Gastrocnemius medialis (tissue), 4 donors: Measurements from ENCODE around the gene PDSS2. TPM values are rescaled to one million over a fixed set of nuclear protein-coding genes. Genes with fewer than 3 reads are reported as not detected.

Experiments
- ATAC-seq, 2 donors: fragments of 150-250 bp; one replicate each; pipeline ENCODE4 v1.9.1; 2016
- DNase-seq, 2 donors: peaks; one replicate each; pipeline ENCODE4 v3.0.0-alpha.2; 2019
- H3K27ac ChIP-seq, 4 donors: fragments of 200-600 bp; sonication (generic); 1 replicate in 1 of 4; 2 replicates in 3 of 4; pipeline ENCODE4 v1.5.1; 2016 to 2018; ENCODE audit warnings: mild to moderate bottlenecking in 2 of 4, moderate library complexity in 1 of 4
- H3K27me3 ChIP-seq, 3 donors: fragments of 200-600 bp; sonication (generic) in 2 of 3; 1 replicate in 1 of 3; 2 replicates in 2 of 3; pipeline versions ENCODE4 v1.5.1 to v1.6.0; 2016 to 2019; ENCODE audit warnings: mild to moderate bottlenecking in 1 of 3, moderate library complexity in 1 of 3
- H3K36me3 ChIP-seq, 2 donors: fragments of 200-600 bp; sonication (generic) in 1 of 2; one replicate each; pipeline ENCODE4 v1.5.1; 2017 to 2018
- H3K4me1 ChIP-seq, 2 donors: fragments of 200-600 bp; sonication (generic) in 1 of 2; one replicate each; pipeline ENCODE4 v1.5.1; 2016 to 2017; ENCODE audit warnings: mild to moderate bottlenecking in 2 of 2
- H3K4me3 ChIP-seq, 4 donors: fragments of 200-600 bp; sonication (generic) in 3 of 4; 1 replicate in 1 of 4; 2 replicates in 3 of 4; pipeline ENCODE4 v1.5.1; 2016 to 2019; ENCODE audit warnings: mild to moderate bottlenecking in 2 of 4
- H3K9me3 ChIP-seq, 3 donors: fragments of 200-600 bp; sonication (generic) in 2 of 3; 1 replicate in 1 of 3; 2 replicates in 2 of 3; pipeline ENCODE4 v1.5.1; 2016 to 2019
- POLR2A ChIP-seq, 2 donors: fragments of 450-650 bp; IDR thresholded peaks; one replicate each; pipeline ENCODE4 v1.6.1; 2017; ENCODE audit warnings: antibody characterized with exemption in 2 of 2, mild to moderate bottlenecking in 2 of 2, moderate library complexity in 2 of 2
- in situ Hi-C, 4 donors: fragments of 200-750 bp; cut with MboI; loops; one replicate each; pipeline versions ENCODE4 v1.15.0 to v1.8.0; 2017; ENCODE audit warnings: low sequenced_read_pairs in 4 of 4
- intact Hi-C: fragments of 100-400 bp; cut with DNase I; formaldehyde crosslinking; loops from one replicate; pipeline ENCODE4 v1.15.1; 2023; ENCODE audit warnings: low total_unique reads
- total RNA-seq, 4 donors: library from RNA; depleted of rRNA; stranded (reverse); fragments of >200 nt; gene quantifications; one replicate each; pipeline versions ENCODE4 v1.1.0 to v1.2.3, GENCODE V29; 2016
- TF ChIP-seq, protein P1 (sequence below), 5 experiments: fragments of 450-650 bp in 3 of 5; fragments of 200-600 bp in 2 of 5; sonication (generic) in 2 of 5; IDR thresholded peaks in 4 of 5; conservative IDR thresholded peaks in 1 of 5; 1 replicate in 4 of 5; 2 replicates in 1 of 5; pipeline ENCODE4 v1.5.1; 2016 to 2019; ENCODE audit warnings: antibody characterized with exemption in 5 of 5, mild to moderate bottlenecking in 3 of 5, moderate library complexity in 3 of 5

Gene PDSS2
- total RNA-seq, 4 donors from 2014 or later, result 6.6 to 14.3 (median 10.0) TPM

DNA sequence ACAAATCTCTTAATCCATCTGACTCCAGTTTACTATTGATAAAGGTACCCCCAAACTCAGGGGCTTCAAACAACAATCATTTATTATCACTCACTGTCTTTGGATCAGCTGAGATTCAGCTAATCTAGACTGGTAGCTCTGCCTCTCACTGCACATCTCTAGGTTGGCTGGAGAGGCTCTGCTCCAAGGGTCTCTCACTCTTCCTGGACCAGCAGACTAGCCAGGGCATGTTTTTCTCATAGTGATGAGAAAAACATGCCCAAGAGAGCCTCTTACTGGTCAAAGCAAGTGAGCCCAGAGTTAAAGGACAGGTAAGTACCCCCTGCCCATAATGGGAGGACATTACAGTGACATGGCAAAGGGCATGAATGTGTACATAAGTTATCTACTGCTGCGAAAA lies 228.9 kb downstream of the PDSS2 start:
- Histone ChIP-seq H3K4me1 (no peaks in the 10 kb centered on the region), H3K27ac (no peak overlapping the region), H3K36me3 (no peaks in the 10 kb centered on the region), H3K9me3 (no peaks in the 10 kb centered on the region), H3K4me3 (no peak overlapping the region), H3K27me3 (no peaks in the 10 kb centered on the region)
- DNase-seq (no peak), ATAC-seq (no peak)
- no peak for TF ChIP-seq POLR2A (IDR thresholded peaks at IDR 0.05)
- intact Hi-C loops (no loop called here), in situ Hi-C loops (no loop called here)

DNA sequence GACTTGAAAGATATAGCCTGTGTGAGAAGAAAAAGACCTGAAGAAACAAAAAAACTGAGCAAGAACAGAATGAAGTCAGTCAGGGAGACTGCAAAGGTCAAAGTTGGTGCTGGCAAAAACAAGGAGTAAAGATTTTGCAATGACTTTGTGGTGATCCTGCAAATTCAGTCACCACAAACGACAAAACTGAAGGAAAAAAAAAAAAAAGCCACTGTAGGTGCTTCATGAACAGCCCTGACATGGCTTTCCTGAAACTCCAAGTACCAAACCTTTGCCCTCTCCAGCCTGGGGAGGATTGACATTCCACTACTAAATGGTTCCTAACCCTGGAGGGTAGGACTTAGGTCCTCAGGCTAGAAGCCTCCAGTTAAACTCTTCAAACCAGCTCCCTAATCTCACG lies 229.3 kb downstream of the PDSS2 start:
- no peak overlapping the region for H3K27ac ChIP-seq
- no peaks in the 10 kb centered on the region for H3K36me3 ChIP-seq
- intact Hi-C loops, result no loop called here
- ATAC-seq (no peak), DNase-seq (no peak)
- no peaks in the 10 kb centered on the region for H3K9me3 ChIP-seq
- H3K4me1 ChIP-seq, result no peaks in the 10 kb centered on the region
- in situ Hi-C loops, result no loop called here
- no peak overlapping the region for H3K4me3 ChIP-seq
- TF ChIP-seq, protein P1, sequence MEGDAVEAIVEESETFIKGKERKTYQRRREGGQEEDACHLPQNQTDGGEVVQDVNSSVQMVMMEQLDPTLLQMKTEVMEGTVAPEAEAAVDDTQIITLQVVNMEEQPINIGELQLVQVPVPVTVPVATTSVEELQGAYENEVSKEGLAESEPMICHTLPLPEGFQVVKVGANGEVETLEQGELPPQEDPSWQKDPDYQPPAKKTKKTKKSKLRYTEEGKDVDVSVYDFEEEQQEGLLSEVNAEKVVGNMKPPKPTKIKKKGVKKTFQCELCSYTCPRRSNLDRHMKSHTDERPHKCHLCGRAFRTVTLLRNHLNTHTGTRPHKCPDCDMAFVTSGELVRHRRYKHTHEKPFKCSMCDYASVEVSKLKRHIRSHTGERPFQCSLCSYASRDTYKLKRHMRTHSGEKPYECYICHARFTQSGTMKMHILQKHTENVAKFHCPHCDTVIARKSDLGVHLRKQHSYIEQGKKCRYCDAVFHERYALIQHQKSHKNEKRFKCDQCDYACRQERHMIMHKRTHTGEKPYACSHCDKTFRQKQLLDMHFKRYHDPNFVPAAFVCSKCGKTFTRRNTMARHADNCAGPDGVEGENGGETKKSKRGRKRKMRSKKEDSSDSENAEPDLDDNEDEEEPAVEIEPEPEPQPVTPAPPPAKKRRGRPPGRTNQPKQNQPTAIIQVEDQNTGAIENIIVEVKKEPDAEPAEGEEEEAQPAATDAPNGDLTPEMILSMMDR (IDR thresholded peaks at IDR 0.05 in 4 of 5, conservative IDR thresholded peaks at IDR 0.05 in 1 of 5), result no peak
- no peak for TF ChIP-seq POLR2A (IDR thresholded peaks at IDR 0.05)
- no peaks in the 10 kb centered on the region for H3K27me3 ChIP-seq

DNA sequence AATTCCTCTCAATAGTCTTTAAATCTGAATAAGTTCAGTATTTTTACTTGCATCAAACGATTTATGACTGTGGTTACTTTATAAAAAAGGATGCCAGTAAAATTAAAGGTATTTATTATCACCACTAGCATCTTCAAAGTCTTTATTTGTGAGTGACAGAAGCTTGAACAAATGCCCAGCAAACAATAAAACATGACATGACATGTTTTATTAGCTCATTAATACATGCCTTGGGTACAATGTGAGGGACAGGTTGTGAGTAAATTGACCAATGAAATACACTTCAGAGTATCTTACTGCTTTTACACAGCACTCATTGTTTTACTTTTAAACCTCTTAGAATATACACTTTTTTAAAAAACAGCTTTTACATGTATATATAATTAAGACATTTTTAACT lies 230.6 kb downstream of the PDSS2 start:
- intact Hi-C loops (no loop called here), in situ Hi-C loops (no loop called here)
- no peak for ATAC-seq

DNA sequence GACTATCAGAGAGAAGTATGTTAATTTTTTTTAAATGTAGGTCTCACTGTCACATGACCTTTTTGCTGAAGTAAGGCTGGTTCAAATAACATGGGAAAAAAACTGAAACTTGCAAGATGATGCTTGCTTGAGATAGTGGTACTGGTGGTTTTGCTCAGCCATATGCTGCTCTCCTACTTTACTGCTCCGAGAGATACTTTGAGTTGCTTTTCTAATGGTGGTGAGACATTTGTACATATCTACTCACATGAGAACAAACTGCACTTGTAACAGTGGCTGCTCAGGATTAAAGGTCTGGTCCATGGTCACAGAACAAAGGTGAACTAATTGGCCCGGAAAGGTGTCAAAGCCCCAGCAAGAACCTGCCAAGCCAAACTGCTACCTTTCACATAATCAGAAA lies 237.8 kb downstream of the PDSS2 start:
- intact Hi-C loops, result no loop called here
- Histone ChIP-seq H3K36me3 (no peaks in the 10 kb centered on the region), H3K4me3 (no peak overlapping the region), H3K4me1 (no peaks in the 10 kb centered on the region), H3K9me3 (no peaks in the 10 kb centered on the region), H3K27me3 (no peaks in the 10 kb centered on the region), H3K27ac (no peak overlapping the region)
- in situ Hi-C loops, result no loop called here
- ATAC-seq (no peak), DNase-seq (no peak)
- TF ChIP-seq, protein P1 (IDR thresholded peaks at IDR 0.05 in 4 of 5, conservative IDR thresholded peaks at IDR 0.05 in 1 of 5), result no peak
- no peak for TF ChIP-seq POLR2A (IDR thresholded peaks at IDR 0.05)

More for the DNA sequence above, 230.6 kb downstream of the PDSS2 start:
- no peak overlapping the region for H3K4me3 ChIP-seq
- no peaks in the 10 kb centered on the region for H3K4me1 ChIP-seq
- no peaks in the 10 kb centered on the region for H3K9me3 ChIP-seq
- TF ChIP-seq, protein P1 (IDR thresholded peaks at IDR 0.05 in 4 of 5, conservative IDR thresholded peaks at IDR 0.05 in 1 of 5), result no peak
- no peak for TF ChIP-seq POLR2A (IDR thresholded peaks at IDR 0.05)
- no peaks in the 10 kb centered on the region for H3K27me3 ChIP-seq
- no peaks in the 10 kb centered on the region for H3K36me3 ChIP-seq
- no peak overlapping the region for H3K27ac ChIP-seq
- DNase-seq, result no peak

DNA sequence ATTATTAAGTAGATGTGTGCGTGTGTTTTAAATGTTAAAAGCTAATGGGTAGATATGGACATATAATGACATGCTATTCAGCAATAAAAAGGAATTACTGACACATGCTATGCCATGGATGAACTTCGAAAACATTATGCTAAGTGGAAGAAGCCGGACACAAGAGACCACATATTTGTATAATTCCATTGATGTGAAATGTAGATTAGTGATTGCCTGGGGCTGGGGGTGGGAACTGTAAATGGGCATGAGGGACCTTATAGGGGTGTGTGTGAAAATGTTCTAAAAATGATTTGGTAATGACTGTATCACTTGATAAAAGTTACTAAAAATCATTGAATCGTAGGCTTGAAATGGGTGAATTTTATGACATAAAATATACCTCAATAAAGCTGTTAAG lies 239.5 kb downstream of the PDSS2 start:
- H3K4me3 ChIP-seq, result no peak overlapping the region
- no peaks in the 10 kb centered on the region for H3K9me3 ChIP-seq
- no peak overlapping the region for H3K27ac ChIP-seq
- no peaks in the 10 kb centered on the region for H3K36me3 ChIP-seq
- no peak for ATAC-seq
- H3K27me3 ChIP-seq, result no peaks in the 10 kb centered on the region
- H3K4me1 ChIP-seq, result no peaks in the 10 kb centered on the region
- in situ Hi-C loops (no loop called here), intact Hi-C loops (no loop called here)
- no peak for DNase-seq
- no peak for TF ChIP-seq POLR2A (IDR thresholded peaks at IDR 0.05)
- TF ChIP-seq, protein P1 (IDR thresholded peaks at IDR 0.05 in 4 of 5, conservative IDR thresholded peaks at IDR 0.05 in 1 of 5), result no peak
